Mesenchymal stem cell (in vitro differentiated cells and primary cell): ENCODE measurements around the gene DCUN1D3. TPM values are rescaled to one million over a fixed set of nuclear protein-coding genes. Genes with fewer than 3 reads are reported as not detected.
A peak's percentile ranks its signal among the peaks of the same experiment; 100 is the strongest.

Source experiments
- DNase-seq: peaks from one replicate; pipeline ENCODE4 v3.0.0-alpha.2; 2013
- H2AFZ ChIP-seq: one replicate; pipeline ENCODE4 v1.6.1; 2013; ENCODE audit warnings: low read depth, mild to moderate bottlenecking, control low read depth, inconsistent platforms, low read length, moderate library complexity
- H2AK5ac ChIP-seq: 2 replicates; pipeline ENCODE4 v1.6.1; 2013; ENCODE audit warnings: low read length, moderate library complexity, mild to moderate bottlenecking, inconsistent platforms; ENCODE audit not compliant: severe bottlenecking
- H2BK120ac ChIP-seq: one replicate; pipeline ENCODE4 v1.6.1; 2013; ENCODE audit warnings: low read depth, mild to moderate bottlenecking, inconsistent platforms, low read length, moderate library complexity
- H2BK12ac ChIP-seq, 2 experiments: one replicate each; pipeline ENCODE4 v1.6.1; 2013; ENCODE audit warnings: inconsistent platforms in 2 of 2, low read length in 2 of 2, mild to moderate bottlenecking in 2 of 2, moderate library complexity in 2 of 2, control low read depth in 1 of 2
- H2BK15ac ChIP-seq: one replicate; pipeline ENCODE4 v1.6.1; 2013; ENCODE audit warnings: mild to moderate bottlenecking, low read depth, inconsistent platforms; ENCODE audit not compliant: poor library complexity, severe bottlenecking
- H2BK5ac ChIP-seq: 2 replicates; pipeline ENCODE4 v1.6.1; 2013; ENCODE audit warnings: low read depth, mild to moderate bottlenecking, low read length, control low read depth, inconsistent platforms; ENCODE audit not compliant: poor library complexity, severe bottlenecking
- H3K14ac ChIP-seq, 2 experiments: one replicate each; pipeline ENCODE4 v1.6.1; 2013; ENCODE audit warnings: inconsistent platforms in 2 of 2, low read length in 2 of 2, control low read depth in 1 of 2, mild to moderate bottlenecking in 1 of 2, moderate library complexity in 1 of 2
- H3K18ac ChIP-seq, 2 experiments: one replicate each; pipeline ENCODE4 v1.6.1; 2013; ENCODE audit warnings: inconsistent platforms in 2 of 2, low read length in 2 of 2, control low read depth in 1 of 2, low read depth in 1 of 2, mild to moderate bottlenecking in 1 of 2
- H3K23ac ChIP-seq, 2 experiments: one replicate each; pipeline ENCODE4 v1.6.1; 2013; ENCODE audit warnings: inconsistent platforms in 2 of 2, low read length in 2 of 2, mild to moderate bottlenecking in 2 of 2, moderate library complexity in 2 of 2, control low read depth in 1 of 2
- H3K27ac ChIP-seq: 2 replicates; pipeline ENCODE4 v1.5.1; 2013; ENCODE audit warnings: mild to moderate bottlenecking, moderate library complexity, low read length, control low read depth, inconsistent platforms; ENCODE audit not compliant: poor library complexity, severe bottlenecking
- H3K27me3 ChIP-seq, 2 experiments: 2 replicates each; pipeline versions ENCODE4 v1.6.1 to v1.7.0; 2013; ENCODE audit warnings: low read length in 2 of 2, mild to moderate bottlenecking in 2 of 2, moderate library complexity in 2 of 2, control low read depth in 1 of 2, inconsistent platforms in 1 of 2; ENCODE audit not compliant: control insufficient read depth in 1 of 2, insufficient read depth in 1 of 2
- H3K36me3 ChIP-seq, 2 experiments: 2 replicates each; pipeline versions ENCODE4 v1.6.1 to v1.7.0; 2013; ENCODE audit warnings: low read length in 2 of 2, control low read depth in 1 of 2, inconsistent platforms in 1 of 2, low read depth in 1 of 2, mild to moderate bottlenecking in 1 of 2; ENCODE audit not compliant: insufficient read depth in 2 of 2, control insufficient read depth in 1 of 2
- H3K4ac ChIP-seq, 2 experiments: one replicate each; pipeline ENCODE4 v1.6.1; 2013; ENCODE audit warnings: inconsistent platforms in 2 of 2, low read length in 2 of 2, mild to moderate bottlenecking in 2 of 2, moderate library complexity in 2 of 2, control low read depth in 1 of 2, low read depth in 1 of 2
- H3K4me1 ChIP-seq: 2 replicates; pipeline ENCODE4 v1.6.1; 2013; ENCODE audit warnings: low read depth, low read length, control low read depth; ENCODE audit not compliant: control insufficient read depth, insufficient read depth
- H3K4me2 ChIP-seq: 2 replicates; pipeline ENCODE4 v1.6.1; 2013; ENCODE audit warnings: low read length, mild to moderate bottlenecking, inconsistent platforms; ENCODE audit not compliant: poor library complexity, severe bottlenecking
- H3K4me3 ChIP-seq, 2 experiments: 2 replicates each; pipeline versions ENCODE4 v1.5.1 to v1.7.0; 2013; ENCODE audit warnings: low read length in 2 of 2, mild to moderate bottlenecking in 2 of 2, control low read depth in 1 of 2, low read depth in 1 of 2; ENCODE audit not compliant: insufficient read depth in 1 of 2
- H3K79me1 ChIP-seq: replicated peaks from 2 replicates; pipeline ENCODE4 v1.6.1; 2013; ENCODE audit warnings: mild to moderate bottlenecking, control low read depth, low read length, inconsistent platforms; ENCODE audit not compliant: poor library complexity, severe bottlenecking
- H3K9ac ChIP-seq: 2 replicates; pipeline ENCODE4 v1.7.0; 2013; ENCODE audit warnings: mild to moderate bottlenecking, low read length, moderate library complexity
- H3K9me3 ChIP-seq: 2 replicates; pipeline ENCODE4 v1.7.0; 2013; ENCODE audit warnings: mild to moderate bottlenecking, low read length; ENCODE audit not compliant: control insufficient read depth
- H4K8ac ChIP-seq: one replicate; pipeline ENCODE4 v1.6.1; 2013; ENCODE audit warnings: inconsistent platforms, mild to moderate bottlenecking, low read length, moderate library complexity
- H4K91ac ChIP-seq: one replicate; pipeline ENCODE4 v1.6.1; 2013; ENCODE audit warnings: mild to moderate bottlenecking, low read length, inconsistent platforms
- WGBS: methylation state at CpG from one replicate; pipeline ENCODE4 v1.1.7; 2013; ENCODE audit warnings: mixed read lengths; 5-methylcytosine and 5-hydroxymethylcytosine counted together
- polyA plus RNA-seq, 2 experiments: library from polyadenylated mRNA; stranded (reverse); fragments of 200-250 nt; gene quantifications; one replicate each; pipeline ENCODE4 v1.2.3, GENCODE V29; 2013

The DCUN1D3 gene
- 7.9 TPM for polyA plus RNA-seq (2013, experiment 1 of 2)
- polyA plus RNA-seq (2013, experiment 2 of 2), result 8.2 TPM

GRCh38 chr16:20900299-20901067 lies at the start of gene DCUN1D3, which contains the start of gene LYRM1:
DCUN1D3 (minus strand) TSS chr16:20900358; CDS start chr16:20862538, 37,820 bp downstream.
LYRM1 (plus strand) TSS chr16:20900771; CDS start chr16:20915556, 14,785 bp downstream.
- H2AFZ ChIP-seq, result peak within 1 kb of the TSS; percentile 60
- H2BK12ac ChIP-seq, result peak within 1 kb of the TSS; percentile 46 to 65
- peak within 1 kb of the TSS; percentile 81 for H2BK120ac ChIP-seq
- peak within 1 kb of the TSS; percentile 94 for H2BK15ac ChIP-seq
- peak within 1 kb of the TSS; percentile 25 to 88 for H3K14ac ChIP-seq
- H3K4ac ChIP-seq, result peak within 1 kb of the TSS; percentile 88 to 95
- H3K36me3 ChIP-seq, result peaks cover 0 to 26% of the 10 kb centered on the region in 2 experiments
- H3K18ac ChIP-seq, result peak within 1 kb of the TSS; percentile 89 to 96
- peak within 1 kb of the TSS; percentile 76 for H3K4me2 ChIP-seq
- peak within 1 kb of the TSS; percentile 90 for H4K8ac ChIP-seq
- H4K91ac ChIP-seq, result peak within 1 kb of the TSS; percentile 95
- peak within 1 kb of the TSS; percentile 100 for H3K9ac ChIP-seq
- peak within 1 kb of the TSS; percentile 82 to 88 for H3K4me3 ChIP-seq
- peak within 1 kb of the TSS; percentile 99 for H3K27ac ChIP-seq
- H3K4me1 ChIP-seq, result peaks cover 11% of the 10 kb centered on the region
- WGBS, result under 1% methylated on average over 53 of the region's 62 CpGs
- peak within 1 kb of the TSS in 1 of 2 experiments; percentile 90 for H3K23ac ChIP-seq
- H2AK5ac ChIP-seq, result peak within 1 kb of the TSS; percentile 58
- no peaks in the 10 kb centered on the region for H3K27me3 ChIP-seq
- H3K79me1 ChIP-seq, result peaks cover 9% of the 10 kb centered on the region
- H3K9me3 ChIP-seq, result no peaks in the 10 kb centered on the region
- peak; percentile 100 for DNase-seq
- H2BK5ac ChIP-seq, result peak within 1 kb of the TSS; percentile 97

- Histone ChIP-seq H3K23ac (no peak overlapping the region), H3K36me3 (no peaks in the 10 kb centered on the region), H3K27me3 (peaks cover 0 to 13% of the 10 kb centered on the region in 2 experiments), H3K9ac (no peak overlapping the region), H3K4ac (no peak overlapping the region), H2AK5ac (no peak overlapping the region), H4K8ac (no peak overlapping the region), H3K14ac (no peak overlapping the region), H2BK15ac (no peak overlapping the region), H3K4me2 (no peak overlapping the region), H4K91ac (no peak overlapping the region), H2BK12ac (no peak overlapping the region), H3K27ac (no peak overlapping the region), H3K79me1 (no peaks in the 10 kb centered on the region), H3K18ac (no peak overlapping the region), H2BK120ac (no peak overlapping the region), H3K4me1 (no peaks in the 10 kb centered on the region), H3K9me3 (no peaks in the 10 kb centered on the region), H2BK5ac (no peak overlapping the region), H2AFZ (no peak overlapping the region), H3K4me3 (no peak overlapping the region)
- DNase-seq, result no peak
- 71% methylated on average over 3 of the region's 3 CpGs for WGBS
These were observed 49.5 kb upstream of the DCUN1D3 start for GRCh38 chr16:20949660-20950059.

- H4K91ac ChIP-seq, result no peak overlapping the region
- no peak overlapping the region for H3K14ac ChIP-seq
- no peaks in the 10 kb centered on the region for H3K36me3 ChIP-seq
- H3K23ac ChIP-seq, result no peak overlapping the region
- no peak overlapping the region for H2BK15ac ChIP-seq
- no peaks in the 10 kb centered on the region for H3K9me3 ChIP-seq
- H3K79me1 ChIP-seq, result no peaks in the 10 kb centered on the region
- H4K8ac ChIP-seq, result no peak overlapping the region
- peaks cover 0 to 13% of the 10 kb centered on the region in 2 experiments for H3K27me3 ChIP-seq
- H3K9ac ChIP-seq, result no peak overlapping the region
- no peak overlapping the region for H3K4ac ChIP-seq
- no peak overlapping the region for H2BK120ac ChIP-seq
- H3K27ac ChIP-seq, result no peak overlapping the region
- H3K4me2 ChIP-seq, result no peak overlapping the region
- H2BK12ac ChIP-seq, result no peak overlapping the region
- no peak overlapping the region for H3K4me3 ChIP-seq
- H2AK5ac ChIP-seq, result no peak overlapping the region
- H3K4me1 ChIP-seq, result no peaks in the 10 kb centered on the region
- no peak overlapping the region for H3K18ac ChIP-seq
- DNase-seq, result no peak
- H2AFZ ChIP-seq, result no peak overlapping the region
- WGBS, result 85% methylated on average over 9 of the region's 9 CpGs
- H2BK5ac ChIP-seq, result no peak overlapping the region
These were observed 48.3 kb upstream of the DCUN1D3 start for GRCh38 chr16:20948444-20948843.

GRCh38 chr16:20946015-20946629 lies 46.0 kb upstream of the DCUN1D3 start:
- WGBS, result 86% methylated on average over 7 of the region's 8 CpGs
- Histone ChIP-seq H3K36me3 (no peaks in the 10 kb centered on the region), H3K9ac (no peak overlapping the region), H3K4me3 (no peak overlapping the region), H3K18ac (no peak overlapping the region), H3K14ac (no peak overlapping the region), H2BK15ac (no peak overlapping the region), H2AFZ (no peak overlapping the region), H3K27ac (no peak overlapping the region), H3K4me1 (no peaks in the 10 kb centered on the region), H3K9me3 (no peaks in the 10 kb centered on the region), H4K8ac (no peak overlapping the region), H4K91ac (no peak overlapping the region), H3K4me2 (no peak overlapping the region), H2BK120ac (no peak overlapping the region), H3K79me1 (no peaks in the 10 kb centered on the region), H3K23ac (no peak overlapping the region), H2BK5ac (no peak overlapping the region), H2BK12ac (no peak overlapping the region), H3K27me3 (peaks cover 0 to 13% of the 10 kb centered on the region in 2 experiments), H2AK5ac (no peak overlapping the region), H3K4ac (no peak overlapping the region)
- no peak for DNase-seq
